HEK293T (cell line): ENCODE data around the gene AGK.

ENCODE experiments used
- ARNT ChIP-seq: fragments of 450-650 bp; IDR thresholded peaks from 2 replicates; pipeline ENCODE4 v1.6.1; 2017; ENCODE audit warnings: mild to moderate bottlenecking
- BHLHE40 ChIP-seq: fragments of 450-650 bp; IDR thresholded peaks from 2 replicates; pipeline ENCODE4 v1.6.1; 2016; ENCODE audit warnings: mild to moderate bottlenecking, moderate library complexity, borderline replicate concordance
- CTBP1 ChIP-seq: fragments of 450-650 bp; IDR thresholded peaks from 2 replicates; pipeline ENCODE4 v1.6.1; 2016; ENCODE audit warnings: borderline replicate concordance
- ELF4 ChIP-seq: fragments of 450-650 bp; IDR thresholded peaks from 2 replicates; pipeline ENCODE4 v1.6.1; 2017; ENCODE audit warnings: antibody characterized with exemption
- FOXA1 ChIP-seq: fragments of 450-650 bp; IDR thresholded peaks from 2 replicates; pipeline ENCODE4 v1.6.1; 2016; ENCODE audit warnings: mild to moderate bottlenecking
- FOXK2 ChIP-seq: fragments of 450-650 bp; IDR thresholded peaks from 2 replicates; pipeline ENCODE4 v1.6.1; 2016; ENCODE audit warnings: mild to moderate bottlenecking
- HDGF ChIP-seq: fragments of 450-650 bp; IDR thresholded peaks from 2 replicates; pipeline ENCODE4 v1.6.1; 2017; ENCODE audit warnings: antibody characterized with exemption, borderline replicate concordance
- L3MBTL2 ChIP-seq: fragments of 450-650 bp; conservative IDR thresholded peaks from 2 replicates; pipeline ENCODE4 v1.6.1; 2016; ENCODE audit warnings: mild to moderate bottlenecking
- LEF1 ChIP-seq: fragments of 450-650 bp; IDR thresholded peaks from 2 replicates; pipeline ENCODE4 v1.6.1; 2017; ENCODE audit warnings: mild to moderate bottlenecking, borderline replicate concordance
- NFRKB ChIP-seq: fragments of 450-650 bp; IDR thresholded peaks from 2 replicates; pipeline ENCODE4 v1.6.1; 2016; ENCODE audit warnings: mild to moderate bottlenecking, moderate library complexity
- SP1 ChIP-seq: fragments of 450-650 bp; IDR thresholded peaks from 2 replicates; pipeline ENCODE4 v1.6.1; 2017
- SUZ12 ChIP-seq: fragments of 450-650 bp; IDR thresholded peaks from 2 replicates; pipeline ENCODE4 v1.6.1; 2016; ENCODE audit warnings: mild to moderate bottlenecking
- TARDBP ChIP-seq: fragments of 450-650 bp; IDR thresholded peaks from 2 replicates; pipeline ENCODE4 v1.6.1; 2016
- TF ChIP-seq, protein P1 (sequence below): fragments of 450-650 bp; IDR thresholded peaks from 2 replicates; pipeline ENCODE4 v1.6.1; 2016

- TF ChIP-seq, protein P1, sequence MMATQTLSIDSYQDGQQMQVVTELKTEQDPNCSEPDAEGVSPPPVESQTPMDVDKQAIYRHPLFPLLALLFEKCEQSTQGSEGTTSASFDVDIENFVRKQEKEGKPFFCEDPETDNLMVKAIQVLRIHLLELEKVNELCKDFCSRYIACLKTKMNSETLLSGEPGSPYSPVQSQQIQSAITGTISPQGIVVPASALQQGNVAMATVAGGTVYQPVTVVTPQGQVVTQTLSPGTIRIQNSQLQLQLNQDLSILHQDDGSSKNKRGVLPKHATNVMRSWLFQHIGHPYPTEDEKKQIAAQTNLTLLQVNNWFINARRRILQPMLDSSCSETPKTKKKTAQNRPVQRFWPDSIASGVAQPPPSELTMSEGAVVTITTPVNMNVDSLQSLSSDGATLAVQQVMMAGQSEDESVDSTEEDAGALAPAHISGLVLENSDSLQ, result no peak
- TF ChIP-seq SP1, result no peak
- TF ChIP-seq SUZ12, result no peak
- no peak for TF ChIP-seq NFRKB
- TF ChIP-seq FOXA1, result no peak
- no peak for TF ChIP-seq HDGF
- no peak for TF ChIP-seq BHLHE40
- no peak for TF ChIP-seq ELF4
- no peak for TF ChIP-seq LEF1
- TF ChIP-seq L3MBTL2, result no peak
- no peak for TF ChIP-seq CTBP1
- no peak for TF ChIP-seq TARDBP
- no peak for TF ChIP-seq FOXK2
- no peak for TF ChIP-seq ARNT
Observed at GRCh38 chr7:141515941-141516340, 35.3 kb upstream of the AGK start.
